ENCODE results near the gene STK39. TPM values are rescaled to one million over a fixed set of nuclear protein-coding genes. Genes with fewer than 3 reads are reported as not detected.

Gene STK39
- total and polyA plus RNA-seq, 9 of the 15 experiments (the other 6 are each of a cell fraction or from before 2014, with no cell fraction given) = 0.19 to 0.76 (median 0.51) TPM

DNA sequence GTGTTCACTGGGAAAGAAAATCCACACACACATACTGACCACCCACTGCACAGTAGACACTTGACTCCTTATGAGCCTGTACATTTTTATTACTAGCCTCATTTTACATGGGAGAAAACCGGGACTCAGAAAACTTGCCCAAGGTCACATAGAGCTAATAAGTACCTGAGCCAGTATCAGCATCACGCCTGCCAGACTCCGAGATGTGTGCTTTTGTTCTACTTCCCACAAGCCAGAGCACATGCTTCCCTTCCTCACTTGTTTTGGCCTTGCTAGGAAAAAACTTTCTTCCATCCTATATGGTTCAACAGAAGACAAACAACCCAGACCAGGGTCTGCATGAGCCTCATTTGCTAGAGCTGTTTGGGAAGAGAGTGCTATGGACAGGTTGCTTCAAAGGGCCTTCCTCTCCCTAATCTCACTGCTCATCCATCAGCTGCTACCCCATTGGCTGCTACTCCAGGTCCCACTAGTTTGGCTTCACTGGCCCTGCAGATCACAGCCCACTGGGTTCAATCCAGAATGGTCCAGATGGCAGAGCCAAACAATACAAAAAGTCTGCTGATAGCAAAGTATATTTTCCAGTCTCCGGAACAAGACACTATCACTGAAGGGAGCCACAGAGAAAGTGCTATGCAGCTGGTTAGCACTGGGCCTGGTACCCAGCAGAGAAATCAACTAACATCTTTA lies 63.9 kb downstream of the STK39 start:
- Histone ChIP-seq H3K9me3 (replicated peaks; ENCODE audit: control insufficient read depth, insufficient read depth, low read depth, low read length) (no peaks in the 10 kb centered on the region), H3K4me3 (no peak overlapping the region), H3K27ac (ENCODE audit: extremely low read depth, low read depth, low read length) (no peak overlapping the region), H3K79me2 (ENCODE audit: control insufficient read depth, insufficient read depth, low read length) (no peaks in the 10 kb centered on the region), H4K20me1 (replicated peaks; ENCODE audit: control insufficient read depth, insufficient read depth, low read length) (no peaks in the 10 kb centered on the region), H3K4me1 (replicated peaks in 1 of 2; ENCODE audit: control insufficient read depth in 2 of 2, insufficient read depth in 2 of 2, low read length in 2 of 2) (no peaks in the 10 kb centered on the region), H3K36me3 (ENCODE audit: control insufficient read depth, insufficient read depth, low read length) (no peaks in the 10 kb centered on the region), H2AFZ (ENCODE audit: low read depth, low read length) (no peak overlapping the region), H3K27me3 (ENCODE audit: control insufficient read depth in 2 of 2, insufficient read depth in 2 of 2, low read length in 2 of 2) (peaks cover 4 to 6% of the 10 kb centered on the region in 2 experiments; a peak in 2 of 5 replicates), H3K9ac (ENCODE audit: insufficient read depth in 1 of 2, low read depth in 2 of 2, low read length in 2 of 2) (no peak overlapping the region), H3K9me1 (ENCODE audit: control insufficient read depth, insufficient read depth, low read length) (no peaks in the 10 kb centered on the region), H3K4me2 (ENCODE audit: insufficient read depth, low read length) (no peak overlapping the region)
- intact Hi-C loops (cut with micrococcal nuclease) = no loop called here
- in situ Hi-C loops (cut with MboI) = no loop called here
- BruUV-seq (replicated peaks) = no TSS peak
- POLR2A ChIA-PET = interaction anchor here (2.3 kb wide), 1 partner anchor 11 kb away, joined by 6 read pairs; no protein-coding TSS in a partner anchor
- CTCF ChIA-PET (ENCODE audit: low intra/inter-chr PET ratio) = no interaction called here
- no peak for ATAC-seq
- no peak for DNase-seq (ENCODE audit: extremely low read depth in 1 of 4, low spot score in 3 of 4)
- FAIRE-seq = no peak
- 0% methylated on average over 4 of the region's 4 CpGs for WGBS (ENCODE audit: insufficient coverage, low coverage, missing lambda C conversion rate)
- no peak for TF ChIP-seq BCOR (IDR thresholded peaks at IDR 0.05)
- TF ChIP-seq ZBED1 (IDR thresholded peaks at IDR 0.05) = no peak
- no peak for TF ChIP-seq POLR2AphosphoS5 (IDR thresholded peaks at IDR 0.05; ENCODE audit: control insufficient read depth, insufficient read depth, low read depth, low read length)
- TF ChIP-seq TEAD1 (CRISPR knock-in tag; IDR thresholded peaks at IDR 0.05) = no peak
- TF ChIP-seq ARID2 (IDR thresholded peaks at IDR 0.05) = no peak
- TF ChIP-seq IFI16 (CRISPR knock-in tag; IDR thresholded peaks at IDR 0.05) = no peak
- TF ChIP-seq RCOR1 (IDR thresholded peaks at IDR 0.05; ENCODE audit: borderline replicate concordance in 1 of 2, low read depth in 2 of 2, low read length in 2 of 2) = no peak
- TF ChIP-seq, protein P1, sequence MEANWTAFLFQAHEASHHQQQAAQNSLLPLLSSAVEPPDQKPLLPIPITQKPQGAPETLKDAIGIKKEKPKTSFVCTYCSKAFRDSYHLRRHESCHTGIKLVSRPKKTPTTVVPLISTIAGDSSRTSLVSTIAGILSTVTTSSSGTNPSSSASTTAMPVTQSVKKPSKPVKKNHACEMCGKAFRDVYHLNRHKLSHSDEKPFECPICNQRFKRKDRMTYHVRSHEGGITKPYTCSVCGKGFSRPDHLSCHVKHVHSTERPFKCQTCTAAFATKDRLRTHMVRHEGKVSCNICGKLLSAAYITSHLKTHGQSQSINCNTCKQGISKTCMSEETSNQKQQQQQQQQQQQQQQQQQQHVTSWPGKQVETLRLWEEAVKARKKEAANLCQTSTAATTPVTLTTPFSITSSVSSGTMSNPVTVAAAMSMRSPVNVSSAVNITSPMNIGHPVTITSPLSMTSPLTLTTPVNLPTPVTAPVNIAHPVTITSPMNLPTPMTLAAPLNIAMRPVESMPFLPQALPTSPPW (CRISPR knock-in tag; IDR thresholded peaks at IDR 0.05) = no peak
- TF ChIP-seq TAL1 (IDR thresholded peaks at IDR 0.05) = no peak
- TF ChIP-seq ZNF174 (CRISPR knock-in tag; IDR thresholded peaks at IDR 0.05) = no peak
- no peak for TF ChIP-seq STAT5A (IDR thresholded peaks at IDR 0.05; ENCODE audit: borderline replicate concordance, low read length)
- TF ChIP-seq NBN (IDR thresholded peaks at IDR 0.05; ENCODE audit: low read depth) = no peak
- TF ChIP-seq XRCC5 (IDR thresholded peaks at IDR 0.05; ENCODE audit: low read depth, low read length) = no peak
- no peak for TF ChIP-seq NR3C1 (CRISPR knock-in tag; IDR thresholded peaks at IDR 0.05)
- TF ChIP-seq, protein P2, sequence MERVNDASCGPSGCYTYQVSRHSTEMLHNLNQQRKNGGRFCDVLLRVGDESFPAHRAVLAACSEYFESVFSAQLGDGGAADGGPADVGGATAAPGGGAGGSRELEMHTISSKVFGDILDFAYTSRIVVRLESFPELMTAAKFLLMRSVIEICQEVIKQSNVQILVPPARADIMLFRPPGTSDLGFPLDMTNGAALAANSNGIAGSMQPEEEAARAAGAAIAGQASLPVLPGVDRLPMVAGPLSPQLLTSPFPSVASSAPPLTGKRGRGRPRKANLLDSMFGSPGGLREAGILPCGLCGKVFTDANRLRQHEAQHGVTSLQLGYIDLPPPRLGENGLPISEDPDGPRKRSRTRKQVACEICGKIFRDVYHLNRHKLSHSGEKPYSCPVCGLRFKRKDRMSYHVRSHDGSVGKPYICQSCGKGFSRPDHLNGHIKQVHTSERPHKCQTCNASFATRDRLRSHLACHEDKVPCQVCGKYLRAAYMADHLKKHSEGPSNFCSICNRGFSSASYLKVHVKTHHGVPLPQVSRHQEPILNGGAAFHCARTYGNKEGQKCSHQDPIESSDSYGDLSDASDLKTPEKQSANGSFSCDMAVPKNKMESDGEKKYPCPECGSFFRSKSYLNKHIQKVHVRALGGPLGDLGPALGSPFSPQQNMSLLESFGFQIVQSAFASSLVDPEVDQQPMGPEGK (CRISPR knock-in tag; IDR thresholded peaks at IDR 0.05; ENCODE audit: borderline replicate concordance) = no peak
- TF ChIP-seq GABPB2 (CRISPR knock-in tag; conservative IDR thresholded peaks at IDR 0.05) = no peak

All from K562 (cell line).